Myocyte (in vitro differentiated cells): ENCODE measurements around the gene MYCL. TPM values are rescaled to one million over a fixed set of nuclear protein-coding genes. Genes with fewer than 3 reads are reported as not detected.
"Not testable (repeated sequence)": the region's sequence is repeated elsewhere in the genome, so short reads cannot be mapped to it uniquely, and the experiment has no call there.

ENCODE experiments used
- DNase-seq: peaks from one replicate; pipeline ENCODE4 v3.0.0-alpha.2; 2012; ENCODE audit warnings: low read depth
- total RNA-seq: library from RNA; depleted of rRNA; stranded (reverse); fragments of >200 nt; gene quantifications from 2 replicates; pipeline ENCODE4 v1.2.3, GENCODE V29; 2014

The MYCL gene
- total RNA-seq, 1 donor from 2014 or later, result 77.9 TPM

DNA sequence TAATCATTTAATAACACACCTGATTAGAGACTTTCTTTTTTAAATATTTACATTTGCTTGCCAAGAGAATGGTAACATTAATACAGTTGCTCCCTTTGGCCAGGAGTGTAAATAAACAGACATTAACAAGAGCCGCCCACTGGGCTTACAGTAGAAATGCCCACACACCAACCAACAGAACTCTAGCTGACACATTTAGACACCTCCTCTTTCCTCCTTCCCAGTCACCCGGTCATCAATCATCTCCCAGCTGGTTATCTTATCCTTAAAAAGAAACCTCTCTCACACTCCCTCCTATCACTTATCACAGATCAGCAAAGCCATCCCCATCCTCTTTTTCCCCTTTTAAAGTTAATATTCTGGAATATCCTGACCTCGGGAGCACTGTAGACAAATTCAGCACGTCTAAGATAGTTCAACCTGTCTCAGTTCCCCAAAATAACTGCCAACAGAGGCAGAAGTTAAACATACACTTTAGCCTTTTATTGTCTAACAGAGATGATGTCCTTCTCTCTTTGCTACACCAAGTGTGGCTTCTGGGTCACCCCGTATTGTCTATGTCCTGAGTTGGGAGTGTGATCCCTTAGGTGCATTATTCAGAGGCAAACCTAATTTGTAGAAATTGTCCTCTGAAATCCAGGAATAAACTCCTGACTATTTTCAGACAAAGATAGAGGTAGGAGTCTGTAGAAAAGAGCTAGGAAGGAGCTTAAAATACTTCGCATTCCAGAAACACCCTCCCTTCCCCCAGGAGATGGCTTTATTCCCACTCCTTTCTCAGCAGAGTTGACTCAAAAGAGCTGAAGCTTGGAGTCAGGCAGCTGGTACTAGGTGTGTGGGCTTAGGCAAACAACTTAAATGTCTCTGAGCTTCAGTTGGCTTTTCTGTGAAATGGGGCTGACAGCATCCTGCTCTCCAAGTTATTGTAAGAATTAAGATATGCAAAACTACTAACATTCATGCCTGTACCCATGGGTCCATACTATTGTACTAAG is 8.8 kb downstream of the MYCL start:
- DNase-seq, result peak; percentile 91

DNA sequence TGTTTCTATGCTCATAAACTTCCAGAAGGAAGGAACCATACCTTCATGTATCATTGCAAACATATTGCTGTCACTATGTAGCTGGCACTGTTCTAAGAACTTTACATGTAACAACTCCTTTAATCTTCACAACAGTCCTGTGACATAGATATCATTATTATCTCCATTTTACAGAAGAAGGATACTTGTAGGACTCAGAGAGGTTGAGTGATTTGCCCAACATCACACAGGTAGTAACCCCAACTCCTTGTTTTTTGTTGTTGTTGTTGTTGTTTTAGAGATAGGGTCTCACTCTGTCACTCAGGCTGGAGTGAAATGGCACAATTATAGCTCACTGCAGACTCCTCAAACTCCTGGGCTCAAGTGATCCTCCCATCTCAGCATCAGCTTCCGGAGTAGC is 10.8 kb downstream of the MYCL start:
- no peak for DNase-seq

DNA sequence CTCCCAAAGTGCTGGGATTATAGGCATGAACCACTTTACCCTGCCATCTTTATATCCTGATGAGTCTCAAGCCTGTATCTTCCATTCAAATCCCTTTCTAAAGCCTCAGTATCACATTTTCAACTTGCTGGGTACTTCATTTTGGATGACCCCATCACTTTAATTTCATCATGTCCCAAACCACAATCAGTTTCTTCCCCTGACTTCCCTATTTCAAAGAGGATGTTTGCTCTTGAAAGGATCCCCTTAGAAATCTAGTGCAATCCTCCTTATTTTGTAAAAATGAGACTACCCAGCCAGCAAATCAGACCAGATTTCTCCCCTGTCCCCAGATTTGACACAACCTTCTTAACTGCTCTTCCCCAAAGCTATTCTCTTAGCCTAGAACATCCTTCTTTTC is 11.4 kb downstream of the MYCL start:
- DNase-seq, result no peak

DNA sequence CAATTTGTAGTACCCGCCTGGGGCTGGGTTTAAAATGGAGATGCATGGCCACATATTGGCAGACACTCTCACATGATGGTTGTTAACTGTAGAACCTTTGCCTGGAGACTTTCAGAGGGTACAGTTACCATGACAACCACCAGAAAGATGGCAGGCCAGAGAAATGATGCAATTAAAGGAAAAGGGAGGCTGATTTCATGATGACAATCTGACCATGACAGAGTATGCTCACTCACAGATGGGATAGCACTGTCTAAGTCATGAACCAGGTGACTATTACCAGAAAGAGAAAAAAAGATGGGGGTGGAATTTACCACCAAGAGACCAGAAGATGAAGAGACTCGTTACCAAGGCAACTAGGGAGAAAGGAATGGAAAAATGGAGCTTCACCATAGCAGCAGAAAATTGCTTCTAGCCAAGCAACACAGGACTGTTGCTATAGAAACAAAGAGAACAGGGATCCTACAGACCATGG is 14.9 kb downstream of the MYCL start:
- DNase-seq, result no peak

DNA sequence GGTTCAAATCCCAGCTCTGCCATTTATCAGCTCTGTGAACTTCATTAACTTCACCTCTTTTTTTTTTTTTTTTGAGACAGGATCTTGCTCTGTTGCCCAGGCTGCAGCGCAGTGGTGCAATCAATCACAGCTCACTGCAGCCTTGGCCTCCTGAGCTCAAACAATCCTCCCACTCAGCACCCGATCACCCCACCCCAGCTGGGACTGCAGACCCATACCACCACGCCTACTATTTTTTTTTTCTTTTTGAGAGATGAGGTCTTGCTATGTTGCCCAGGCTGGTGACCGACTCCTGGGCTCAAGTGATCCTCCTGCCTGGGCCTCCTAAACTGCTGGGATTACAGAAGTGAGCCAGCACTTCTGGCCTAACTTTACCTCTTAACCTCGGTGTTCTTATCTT is 16.2 kb downstream of the MYCL start:
- DNase-seq, result no peak

DNA sequence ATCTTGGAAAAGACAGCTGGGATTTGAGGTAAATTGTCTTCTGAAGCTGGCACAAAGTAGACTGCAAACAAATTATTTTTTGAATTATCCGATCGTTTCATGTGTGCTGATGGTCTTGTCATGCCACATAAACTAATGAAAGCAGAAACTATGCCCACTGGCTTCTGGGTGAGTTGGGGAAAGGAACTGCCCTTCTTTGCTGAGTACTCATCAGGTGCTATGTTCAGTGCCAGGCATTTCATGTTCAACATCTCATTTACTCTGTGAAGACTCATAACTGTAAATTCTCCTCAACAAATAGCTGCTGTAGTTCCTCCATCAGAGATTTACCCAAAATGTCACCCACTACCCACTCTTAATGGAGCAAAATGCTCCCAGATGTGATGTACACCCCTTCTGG is 19.6 kb downstream of the MYCL start:
- no peak for DNase-seq

DNA sequence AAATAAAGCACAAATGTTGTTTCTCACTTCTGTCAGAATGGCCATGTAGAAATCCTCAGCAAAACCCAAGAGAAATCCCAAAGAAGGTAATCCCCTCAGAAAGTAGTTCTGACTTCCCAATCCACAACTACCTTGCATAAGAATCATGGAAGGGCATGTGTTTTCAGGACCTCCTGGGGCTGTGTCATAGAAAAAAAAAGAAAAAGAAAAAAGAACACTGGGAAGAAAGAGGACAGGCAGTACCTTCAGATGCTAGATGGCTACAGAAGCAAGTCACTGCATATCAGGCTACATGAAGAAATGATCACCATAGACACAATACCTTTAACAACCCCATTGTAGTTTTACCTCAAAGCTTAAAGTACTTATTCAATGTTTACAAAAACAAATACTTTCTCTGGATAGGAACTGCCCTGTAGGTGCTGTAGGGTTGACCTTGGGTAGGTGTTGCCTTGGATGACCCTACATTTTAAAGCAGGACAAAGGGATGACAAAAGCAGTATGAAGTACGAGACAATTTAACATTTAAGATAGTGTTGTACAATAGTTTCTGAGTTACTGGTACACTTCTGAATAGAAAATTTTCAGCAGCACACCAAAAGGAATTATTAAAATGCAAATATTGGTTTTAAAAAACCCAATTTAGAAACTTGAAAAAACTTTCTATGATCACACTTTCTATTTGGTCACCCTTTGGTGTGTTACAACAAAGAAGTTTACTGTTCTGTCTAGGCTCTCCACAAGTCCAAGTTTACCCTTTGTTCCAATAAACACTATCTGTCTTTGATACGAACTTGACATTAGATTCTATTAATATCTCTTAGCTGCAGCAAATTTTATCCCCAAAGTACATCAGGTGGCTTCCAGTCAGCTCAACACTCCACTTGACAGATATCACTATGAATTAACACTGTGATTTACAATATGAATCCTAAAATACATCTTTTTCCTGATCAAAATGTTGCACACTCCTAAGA is 23.4 kb downstream of the MYCL start:
- DNase-seq, result no peak

DNA sequence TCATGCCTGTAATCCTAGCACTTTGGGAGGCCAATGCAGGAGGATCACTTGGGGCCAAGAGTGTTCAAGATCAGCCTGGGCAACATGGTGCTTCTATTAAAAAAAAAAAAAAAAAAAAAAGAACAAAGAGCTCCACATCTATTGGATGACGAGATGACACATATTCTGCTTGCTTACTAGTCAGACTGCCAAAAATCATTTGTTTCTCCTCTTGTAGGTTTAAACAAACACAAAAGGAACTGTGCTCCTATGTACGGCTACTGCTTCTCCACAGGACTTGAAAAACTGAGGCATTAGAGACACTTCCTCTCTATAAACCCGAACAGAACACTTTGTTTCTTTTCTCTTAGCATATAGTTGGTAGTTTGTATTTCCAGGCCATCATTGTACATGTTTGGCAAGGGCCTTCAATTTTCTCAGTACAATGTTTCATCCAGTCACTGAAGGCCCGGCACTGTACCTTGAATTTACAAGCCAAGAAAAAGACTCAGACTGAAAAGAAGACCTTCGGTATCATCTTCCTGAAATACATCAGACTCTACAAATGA is 24.4 kb downstream of the MYCL start:
- DNase-seq, result no peak

DNA sequence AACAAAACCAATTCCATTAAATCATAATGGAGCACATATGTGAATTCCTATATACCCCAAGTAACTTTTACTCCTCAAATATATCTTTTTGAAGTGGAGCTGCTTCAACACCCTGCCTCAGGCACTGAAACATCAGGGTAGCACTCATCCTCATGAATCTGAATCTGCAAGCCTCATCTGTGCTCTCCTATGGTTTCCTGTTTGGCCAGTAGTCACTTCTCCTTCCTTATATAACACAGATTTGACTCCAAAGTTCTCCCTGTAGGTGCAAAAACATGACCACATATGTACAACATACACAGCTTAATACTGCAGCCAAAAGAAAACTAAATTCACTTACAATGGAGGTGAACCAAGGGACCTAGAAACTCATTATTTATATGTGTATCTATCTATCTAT is 25.6 kb downstream of the MYCL start:
- no peak for DNase-seq

DNA sequence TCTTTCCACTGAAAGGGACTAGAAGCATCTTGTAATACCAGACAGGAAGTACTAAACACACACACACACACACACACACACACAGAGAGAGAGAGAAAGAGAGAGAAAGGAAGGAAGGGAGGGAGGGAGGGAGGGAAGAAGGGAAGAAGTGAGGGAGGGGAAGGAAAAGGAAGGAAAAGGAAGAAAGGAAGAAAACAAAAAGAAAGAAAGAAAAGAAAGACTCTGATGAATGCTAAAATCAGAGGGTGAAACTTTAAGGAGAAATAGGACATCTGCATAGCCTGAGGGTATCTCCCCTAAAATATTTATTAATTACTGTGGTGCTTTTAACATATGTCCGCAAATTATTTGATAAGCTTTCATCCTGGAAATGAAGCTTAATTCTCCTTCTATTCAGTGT is 29.0 kb downstream of the MYCL start:
- no peak for DNase-seq

DNA sequence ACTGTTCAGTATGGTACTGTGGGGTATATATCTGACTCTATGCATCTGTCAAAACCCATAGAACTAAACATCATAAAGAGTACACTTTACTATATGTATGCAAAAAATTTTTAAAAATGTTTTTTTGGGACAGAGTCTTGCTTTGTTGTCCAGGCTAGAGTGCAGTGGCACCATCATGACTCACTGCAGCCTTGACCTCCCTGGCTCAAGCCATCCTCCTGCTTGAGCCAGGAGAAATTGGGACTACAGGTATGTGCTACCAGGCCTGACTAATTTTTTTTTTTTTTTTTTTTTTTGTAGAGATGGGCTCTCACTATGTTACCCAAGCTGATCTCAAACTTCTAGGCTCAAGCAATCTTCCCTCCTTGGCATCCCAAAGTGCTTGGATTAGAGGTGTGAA is 29.9 kb downstream of the MYCL start:
- DNase-seq, result no peak

DNA sequence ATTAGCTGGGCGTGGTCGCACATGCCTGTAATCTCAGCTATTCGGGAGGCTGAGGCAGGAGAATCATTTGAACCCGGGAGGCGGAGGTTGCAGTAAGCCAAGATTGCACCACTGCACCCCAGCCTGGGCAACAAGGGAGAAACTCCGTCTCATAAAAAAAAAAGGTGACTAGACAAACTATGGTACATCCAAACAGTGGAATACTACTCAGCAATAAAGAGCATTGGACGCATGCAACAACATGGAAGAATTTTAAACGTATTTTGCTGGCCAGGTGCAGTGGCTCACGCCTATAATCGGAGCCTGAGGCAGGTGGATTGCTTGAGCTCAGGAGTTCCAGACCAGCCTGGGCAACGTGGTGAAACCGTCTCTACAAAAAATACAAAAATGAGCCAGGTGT is 30.7 kb downstream of the MYCL start:
- not testable (repeated sequence) for DNase-seq

DNA sequence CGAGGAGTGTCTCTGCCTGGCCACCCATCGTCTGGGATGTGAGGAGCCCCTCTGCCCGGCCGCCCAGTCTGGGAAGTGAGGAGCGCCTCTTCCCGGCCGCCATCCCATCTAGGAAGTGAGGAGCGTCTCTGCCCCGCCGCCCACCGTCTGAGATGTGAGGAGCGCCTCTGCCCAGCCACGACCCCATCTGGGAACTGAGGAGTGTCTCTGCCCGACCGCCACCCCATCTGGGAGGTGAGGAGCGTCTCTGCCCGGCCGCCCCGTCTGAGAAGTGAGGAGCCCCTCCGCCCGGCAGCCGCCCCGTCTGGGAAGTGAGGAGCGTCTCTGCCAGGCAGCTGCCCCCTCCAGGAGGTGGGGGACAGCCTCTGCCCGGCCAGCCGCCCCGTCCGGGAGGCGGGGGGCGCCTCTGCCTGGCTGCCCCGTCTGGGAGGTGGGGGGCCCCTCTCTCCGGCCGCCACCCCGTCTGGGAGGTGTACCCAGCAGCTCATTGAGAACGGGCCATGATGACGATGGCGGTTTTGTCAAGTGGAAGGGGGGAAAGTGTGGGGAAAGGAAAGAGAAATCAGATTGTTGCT is 32.1 kb downstream of the MYCL start:
- DNase-seq, result not testable (repeated sequence)

DNA sequence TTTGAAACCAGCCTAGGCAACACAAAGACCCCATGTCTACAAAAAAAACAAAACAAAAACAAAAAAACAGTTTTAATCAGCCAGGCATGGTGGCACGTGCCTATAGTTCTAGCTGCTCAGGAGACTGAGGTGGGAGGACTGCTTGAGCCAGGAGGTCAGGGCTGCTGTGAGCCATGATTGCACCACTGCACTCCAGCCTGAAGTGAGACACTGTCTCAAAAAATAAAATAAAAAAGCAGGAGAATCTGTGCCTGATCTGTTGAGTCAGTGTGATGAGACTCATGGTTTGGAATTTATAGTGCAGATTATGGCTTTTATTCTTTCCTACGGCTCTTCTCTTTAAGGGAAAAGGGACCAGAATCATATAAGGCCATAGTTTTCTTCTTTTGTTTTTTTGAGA is 35.0 kb downstream of the MYCL start:
- no peak for DNase-seq

DNA sequence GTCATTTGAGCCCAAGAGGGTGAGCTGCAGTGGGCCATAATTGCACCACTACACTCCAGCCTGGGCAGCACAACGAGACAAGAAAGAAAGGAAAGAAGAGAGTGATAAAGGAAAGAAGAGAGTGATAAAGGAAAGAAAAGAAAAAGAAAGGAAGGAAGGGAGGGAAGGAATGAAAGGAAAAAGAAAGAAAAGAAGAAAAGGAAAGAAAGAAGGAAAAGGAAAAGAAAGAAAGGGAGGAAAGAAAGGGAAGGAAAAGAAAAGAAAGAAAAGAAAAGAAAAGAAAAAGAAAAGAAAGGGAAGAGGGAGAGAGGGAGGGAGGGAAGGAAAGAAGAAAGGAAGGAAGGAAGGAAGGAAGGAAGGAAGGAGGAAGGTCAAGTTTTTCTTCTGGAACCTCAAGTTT is 36.0 kb downstream of the MYCL start:
- DNase-seq, result no peak

DNA sequence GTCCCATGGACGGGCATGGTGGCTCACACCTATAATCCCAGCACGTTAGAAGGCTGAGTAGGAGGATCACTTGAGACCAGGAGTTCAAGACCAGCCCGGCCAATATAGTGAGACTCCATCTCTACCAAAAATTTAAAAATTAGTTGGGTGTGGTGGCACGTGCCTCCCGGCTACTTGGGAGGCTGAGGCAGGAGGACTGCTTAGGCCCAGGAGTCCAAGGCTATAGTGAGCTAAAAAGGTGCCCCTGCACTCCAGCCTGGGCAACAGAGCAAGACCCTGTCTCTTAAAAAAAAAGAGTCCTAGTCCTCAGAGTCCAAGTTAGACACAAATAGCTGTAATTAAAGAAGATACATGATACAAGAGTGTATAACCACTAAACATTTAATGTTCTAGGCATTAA is 38.5 kb downstream of the MYCL start:
- DNase-seq, result no peak

DNA sequence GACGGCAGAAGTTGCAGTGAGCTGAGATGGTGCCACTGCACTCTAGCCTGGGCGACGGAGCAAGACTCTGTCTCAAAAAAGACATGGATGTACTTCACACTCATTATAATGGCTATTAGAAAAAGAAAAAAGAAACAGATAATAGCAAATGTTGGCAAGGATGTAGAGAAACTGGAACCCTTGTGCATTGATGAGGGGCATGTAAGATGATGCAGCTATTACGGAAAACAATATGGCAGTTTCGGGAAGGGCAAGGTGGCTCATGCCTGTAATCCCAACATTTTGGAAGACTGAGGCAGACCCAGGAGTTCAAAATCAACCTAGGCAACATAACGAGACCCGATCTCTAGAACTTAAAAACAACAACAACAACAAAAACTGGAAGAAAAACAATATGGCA is 40.7 kb downstream of the MYCL start:
- no peak for DNase-seq

DNA sequence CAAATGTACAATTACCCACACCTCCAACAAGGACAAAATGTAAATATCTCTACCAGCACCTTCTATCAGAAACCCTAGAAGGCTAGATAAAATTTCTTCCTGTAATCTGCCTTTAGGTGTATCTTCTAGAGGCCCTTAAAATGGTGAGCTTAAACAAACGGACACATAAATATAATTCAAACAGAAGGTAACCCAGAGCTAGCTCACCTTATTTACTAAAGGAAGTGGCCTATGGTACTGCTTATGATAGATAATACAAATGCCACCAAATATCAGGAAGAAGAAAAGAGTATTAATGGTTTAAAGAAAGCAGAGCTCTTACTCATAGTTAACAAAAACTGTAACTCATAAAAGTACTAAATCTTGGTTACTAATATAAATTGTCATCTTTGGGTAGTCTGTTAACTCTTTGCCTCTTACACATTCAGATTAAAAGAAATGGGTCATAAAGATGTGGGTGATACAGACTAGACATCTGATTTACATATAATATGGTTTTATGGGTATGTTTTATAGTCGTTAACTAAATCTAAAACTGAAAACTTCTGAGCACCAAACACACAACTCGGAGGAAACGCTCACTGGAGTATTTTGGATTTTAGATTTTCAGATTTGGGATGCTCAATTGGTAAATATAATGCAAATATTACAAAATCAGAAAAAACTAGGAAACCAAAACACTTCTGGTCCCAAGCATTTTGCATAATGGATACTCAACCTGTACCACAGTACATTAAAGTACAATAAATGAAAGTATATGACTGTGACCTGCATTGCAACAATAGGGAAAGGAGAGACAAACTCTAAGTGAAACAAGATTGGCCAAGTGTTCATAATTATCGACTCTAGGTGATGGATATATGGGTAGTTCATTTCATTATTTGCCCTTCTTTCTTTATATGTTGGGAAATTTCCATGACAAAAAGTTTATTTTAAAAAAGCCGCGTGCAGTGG is 41.6 kb downstream of the MYCL start:
- no peak for DNase-seq

DNA sequence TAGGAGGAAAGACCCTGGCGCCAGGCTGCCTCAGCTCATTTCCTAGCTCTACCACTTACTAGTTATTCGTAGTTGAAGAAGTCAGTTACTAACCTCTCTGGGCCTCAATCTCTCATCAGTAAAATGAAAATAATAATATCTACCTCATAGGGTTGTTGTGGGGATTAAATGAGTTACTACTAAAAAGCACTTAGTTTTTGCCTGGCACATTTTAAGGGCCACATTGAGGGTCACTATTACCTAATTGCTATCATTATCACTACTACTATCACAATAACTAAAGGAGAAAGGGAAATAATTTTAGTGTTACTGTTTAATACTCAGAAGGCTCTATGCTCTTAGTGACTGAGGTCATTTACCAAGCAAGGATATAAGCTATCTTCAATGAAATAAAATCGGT is 43.4 kb downstream of the MYCL start:
- no peak for DNase-seq
